Measurements from ENCODE around the gene SERPINE1.
"Not testable (repeated sequence)": the region's sequence is repeated elsewhere in the genome, so short reads cannot be mapped to it uniquely, and the experiment has no call there.

DNA sequence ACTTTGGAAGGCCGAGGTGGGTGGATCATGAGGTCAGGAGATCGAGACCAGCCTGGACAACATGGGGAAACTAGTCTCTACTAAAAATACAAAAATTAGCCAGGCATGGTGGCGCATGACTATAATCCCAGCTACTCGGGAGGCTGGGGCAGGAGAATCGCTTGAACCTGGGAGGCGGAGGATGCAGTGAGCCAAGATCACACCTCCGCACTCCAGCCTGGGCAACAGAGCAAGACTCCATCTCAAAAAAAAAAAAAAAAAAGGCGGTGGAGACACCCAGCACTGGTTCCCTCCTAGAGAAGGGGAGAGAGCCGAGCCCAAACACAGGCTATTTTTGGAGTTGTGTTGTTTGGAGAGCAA lies 5.3 kb upstream of the SERPINE1 start:
- TF ChIP-seq POLR2A (IDR thresholded peaks at IDR 0.05; ENCODE audit: borderline replicate concordance, extremely low read depth, insufficient read depth, insufficient read length); CTCF (IDR thresholded peaks at IDR 0.05 in 2 of 3, conservative IDR thresholded peaks at IDR 0.05 in 1 of 3; ENCODE audit: borderline replicate concordance in 1 of 3, insufficient read depth in 1 of 3, low read depth in 2 of 3, low read length in 2 of 3); ZNF274 (IDR thresholded peaks at IDR 0.05; ENCODE audit: low read depth, low read length); RAD21 (IDR thresholded peaks at IDR 0.05; ENCODE audit: low read depth); YY1 (IDR thresholded peaks at IDR 0.05; ENCODE audit: extremely low read depth, insufficient replicate concordance, low read depth, low read length); EZH2 (IDR thresholded peaks at IDR 0.05); MAX (IDR thresholded peaks at IDR 0.05); EZH2phosphoT487 (IDR thresholded peaks at IDR 0.05; ENCODE audit: borderline replicate concordance); POLR2AphosphoS5 (IDR thresholded peaks at IDR 0.05; ENCODE audit: low read depth, low read length); REST (IDR thresholded peaks at IDR 0.05; ENCODE audit: low read depth): not testable (repeated sequence)
